Cerebellar nuclear complex (tissue), 1 donor: ENCODE data around the gene PDE4DIP.
"Not testable (repeated sequence)": the region's sequence is repeated elsewhere in the genome, so short reads cannot be mapped to it uniquely, and the experiment has no call there.

ENCODE experiments used
- DNase-seq, 2 experiments: peaks; one replicate each; lab custom pipeline; 2025; lab: John Stamatoyannopoulos, UW

PDE4DIP gene

DNA sequence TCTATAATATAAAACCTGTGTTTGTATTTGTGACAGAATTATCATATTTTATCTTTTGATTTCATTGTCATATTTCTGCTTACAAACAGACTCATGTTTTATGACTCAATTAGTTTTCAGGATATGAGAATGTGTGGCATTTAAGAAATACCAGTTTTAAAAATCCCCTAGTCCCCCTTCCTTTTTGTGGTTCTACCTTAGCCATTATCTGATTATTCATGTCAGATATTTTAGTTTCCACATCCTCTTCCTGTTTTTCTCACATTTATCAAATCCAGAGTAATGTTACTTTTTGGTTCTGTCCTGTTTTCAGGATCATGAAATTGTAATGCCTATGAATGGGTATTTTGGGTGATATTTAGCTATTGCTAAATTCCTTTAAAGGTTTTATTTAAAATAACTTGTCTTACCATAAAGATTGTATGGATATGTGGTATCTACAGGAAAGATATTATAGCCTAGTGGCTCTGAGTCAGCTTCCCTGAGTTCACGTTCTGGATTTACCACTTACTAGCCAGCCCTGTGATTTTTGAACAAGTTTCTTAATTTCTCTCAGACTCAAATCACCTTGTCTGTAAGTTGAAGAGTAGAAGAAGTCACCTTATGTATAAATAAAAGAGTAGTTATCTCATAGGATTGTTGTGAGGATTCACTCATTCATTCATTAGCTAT lies 131.8 kb downstream of the PDE4DIP start:
- not testable (repeated sequence) for DNase-seq

DNA sequence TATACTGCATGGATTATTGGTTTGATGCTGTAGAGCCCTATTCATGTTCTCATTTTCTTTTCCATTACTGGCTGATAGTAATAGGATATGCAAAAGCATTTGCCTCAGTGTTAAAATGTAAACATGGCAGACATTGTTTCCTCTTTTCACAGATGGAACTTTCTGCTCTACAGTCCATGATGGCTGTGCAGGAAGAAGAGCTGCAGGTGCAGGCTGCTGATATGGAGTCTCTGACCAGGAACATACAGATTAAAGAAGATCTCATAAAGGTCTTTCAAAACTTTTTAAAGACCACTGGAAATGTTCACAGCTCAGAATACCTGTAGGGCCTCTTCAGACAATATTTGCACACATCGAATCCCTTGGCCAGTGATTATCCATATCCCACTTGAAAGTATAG lies 133.6 kb downstream of the PDE4DIP start:
- DNase-seq = not testable (repeated sequence)

DNA sequence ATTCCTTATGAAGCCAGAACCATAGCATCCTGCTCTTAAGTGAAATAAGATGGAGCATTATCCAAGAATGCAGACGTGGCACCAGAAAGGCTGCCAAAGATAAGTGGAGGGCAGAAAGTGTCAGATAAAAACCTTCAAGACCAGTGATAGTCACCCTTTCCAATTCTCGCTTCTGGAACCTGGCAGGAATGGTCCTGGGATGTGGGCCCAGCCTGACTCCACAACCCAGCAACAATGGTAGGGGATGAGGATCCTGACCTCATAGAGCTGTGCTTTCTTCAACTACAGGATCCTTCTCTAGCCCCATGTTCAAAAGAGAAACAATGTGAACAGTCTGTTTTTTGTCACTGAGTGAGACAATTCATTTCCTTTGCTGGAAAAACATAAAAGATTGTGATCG lies 145.2 kb downstream of the PDE4DIP start:
- not testable (repeated sequence) for DNase-seq

DNA sequence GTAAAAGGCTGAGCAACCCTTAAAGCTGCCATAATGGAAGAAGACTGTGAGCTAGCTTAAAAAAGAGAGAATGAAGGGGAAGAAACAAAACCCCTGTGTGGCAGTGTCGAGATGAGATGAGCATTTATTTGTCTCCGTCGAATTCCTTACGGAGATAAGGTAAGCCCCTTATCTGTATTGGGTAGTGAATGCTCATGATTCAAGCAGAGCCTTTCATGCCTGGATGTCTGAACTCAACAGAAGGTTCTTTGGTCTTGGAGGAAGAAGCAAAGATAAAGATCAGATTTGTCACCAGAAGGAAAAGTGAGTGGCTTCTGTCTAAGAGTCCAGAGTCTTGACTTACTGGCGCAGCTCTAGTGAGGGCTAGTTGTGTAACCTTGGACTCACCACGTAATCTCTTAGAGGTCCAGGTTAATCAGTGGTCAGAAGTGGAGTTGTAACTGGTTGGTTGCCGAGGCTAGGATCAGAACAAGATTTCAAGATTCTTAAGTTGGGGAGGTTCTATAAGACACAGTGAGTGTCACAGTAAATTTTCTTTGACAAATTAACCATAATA lies 146.1 kb downstream of the PDE4DIP start:
- DNase-seq = not testable (repeated sequence)

GRCh38 chr1:148991818-148992217 lies 147.6 kb downstream of the PDE4DIP start:
- not testable (repeated sequence) for DNase-seq

- not testable (repeated sequence) for DNase-seq
Observed at GRCh38 chr1:148992364-148992763, 148.1 kb downstream of the PDE4DIP start.

DNA sequence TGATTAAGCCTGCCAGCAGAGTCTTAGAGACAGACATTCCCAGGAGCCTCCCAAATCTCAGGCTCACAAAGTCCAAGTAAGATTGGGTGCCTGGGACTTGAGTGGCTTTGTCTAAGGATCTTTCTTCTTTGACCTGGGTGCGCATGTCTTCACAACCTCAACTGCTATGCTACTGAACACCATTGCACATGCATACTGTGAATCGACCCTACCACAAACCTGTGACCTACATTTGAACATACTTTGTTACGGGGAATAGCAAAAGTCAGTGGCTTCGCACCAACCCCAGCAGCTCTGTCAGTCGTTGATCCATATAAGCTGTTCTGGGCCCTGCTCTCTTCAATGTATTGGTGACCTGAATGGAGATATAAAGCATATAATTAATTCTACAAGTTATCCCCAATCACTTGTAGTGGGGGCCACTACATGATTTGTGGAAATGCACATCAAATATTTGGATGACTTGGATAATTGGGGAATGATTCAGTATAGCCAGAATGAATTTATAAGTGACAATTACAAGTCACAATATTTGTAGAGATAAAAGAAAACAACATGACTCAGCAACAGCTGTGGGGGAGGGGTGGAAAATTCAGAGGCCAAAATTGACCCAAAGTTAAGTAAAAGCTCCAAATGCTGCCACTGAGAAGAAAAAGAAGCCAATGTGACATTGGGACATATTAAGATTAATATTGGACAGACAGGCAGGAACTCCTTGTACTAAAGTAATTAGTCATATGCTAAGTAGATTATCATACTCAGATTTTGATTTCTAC lies 152.4 kb downstream of the PDE4DIP start:
- not testable (repeated sequence) for DNase-seq

- DNase-seq = not testable (repeated sequence)
Observed at GRCh38 chr1:148997405-148997804, 153.2 kb downstream of the PDE4DIP start.

DNA sequence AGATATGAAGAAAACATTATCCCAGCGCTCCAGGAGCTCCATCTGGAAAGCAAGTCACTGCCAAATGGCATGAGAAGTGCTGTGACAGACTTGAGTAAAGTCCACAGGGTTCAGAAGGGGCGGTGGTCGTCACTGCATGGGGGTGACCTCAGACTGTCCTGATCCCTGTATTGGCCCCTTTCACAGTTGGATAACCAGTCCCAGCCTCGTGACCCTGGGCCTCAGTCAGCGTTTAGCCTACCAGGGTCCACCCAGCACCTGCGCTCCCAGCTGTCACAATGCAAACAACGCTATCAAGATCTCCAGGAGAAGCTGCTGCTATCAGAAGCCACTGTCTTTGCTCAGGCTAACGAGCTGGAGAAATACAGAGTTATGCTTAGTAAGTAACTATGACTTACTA lies 158.4 kb downstream of the PDE4DIP start:
- DNase-seq = not testable (repeated sequence)

DNA sequence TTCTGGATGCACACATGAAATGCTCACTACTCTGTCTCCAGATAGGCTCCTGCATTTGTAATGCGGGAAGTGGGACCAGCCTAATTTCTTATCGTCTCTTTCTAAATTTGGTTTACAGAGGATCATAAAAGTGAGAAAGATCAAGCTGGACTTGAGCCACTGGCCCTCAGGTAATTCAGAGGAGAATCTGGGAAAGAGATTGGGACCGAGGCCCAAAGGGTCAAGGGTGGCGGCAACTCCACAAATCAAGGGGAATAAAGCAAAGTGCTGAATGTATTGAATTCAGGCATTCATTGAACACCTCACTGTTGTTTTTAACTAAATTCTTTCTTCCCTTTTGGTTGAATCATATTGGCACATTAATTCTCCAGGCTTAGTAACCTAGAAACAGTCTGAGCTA lies 164.1 kb downstream of the PDE4DIP start:
- DNase-seq = not testable (repeated sequence)

DNA sequence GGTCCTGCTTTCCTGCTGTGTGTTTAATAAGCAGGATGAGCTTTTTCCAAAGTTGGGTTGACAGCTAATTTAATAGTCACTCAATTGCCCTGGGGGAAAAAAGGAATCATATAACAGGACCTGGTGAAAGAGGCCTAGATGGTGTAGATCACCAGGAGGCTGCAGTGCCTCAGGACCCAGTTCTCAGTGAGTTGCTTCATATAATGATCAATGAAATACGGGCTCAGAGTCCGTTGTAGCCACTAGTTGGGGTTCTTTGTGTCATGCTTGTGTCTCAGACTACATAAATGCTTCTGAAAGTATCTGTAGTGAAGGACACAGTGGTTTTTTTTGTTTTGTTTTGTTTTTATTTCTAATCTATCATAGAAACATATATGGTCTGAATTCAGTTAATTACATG lies 164.5 kb downstream of the PDE4DIP start:
- DNase-seq = not testable (repeated sequence)

DNA sequence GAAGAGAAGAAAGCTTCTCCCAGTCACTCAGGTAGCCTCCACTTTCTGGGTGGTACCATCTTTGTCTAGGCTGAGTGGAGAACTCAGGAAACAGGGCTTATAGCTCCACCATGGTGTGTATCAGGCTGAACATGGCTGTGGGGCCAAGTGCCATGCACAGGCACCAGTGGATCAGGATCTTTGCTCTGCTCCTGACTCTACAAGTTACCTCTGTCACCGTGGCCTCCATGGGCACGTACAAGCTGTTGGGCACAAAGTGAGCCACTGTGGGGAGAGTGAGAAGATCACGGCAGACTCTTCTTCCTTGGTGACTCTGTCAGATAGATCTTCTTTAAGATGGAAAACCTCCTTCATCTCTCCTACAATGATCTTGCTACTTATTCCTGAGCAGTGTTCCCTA lies 165.5 kb downstream of the PDE4DIP start:
- DNase-seq = not testable (repeated sequence)

GRCh38 chr1:149012599-149012998 lies 168.4 kb downstream of the PDE4DIP start:
- DNase-seq = not testable (repeated sequence)

DNA sequence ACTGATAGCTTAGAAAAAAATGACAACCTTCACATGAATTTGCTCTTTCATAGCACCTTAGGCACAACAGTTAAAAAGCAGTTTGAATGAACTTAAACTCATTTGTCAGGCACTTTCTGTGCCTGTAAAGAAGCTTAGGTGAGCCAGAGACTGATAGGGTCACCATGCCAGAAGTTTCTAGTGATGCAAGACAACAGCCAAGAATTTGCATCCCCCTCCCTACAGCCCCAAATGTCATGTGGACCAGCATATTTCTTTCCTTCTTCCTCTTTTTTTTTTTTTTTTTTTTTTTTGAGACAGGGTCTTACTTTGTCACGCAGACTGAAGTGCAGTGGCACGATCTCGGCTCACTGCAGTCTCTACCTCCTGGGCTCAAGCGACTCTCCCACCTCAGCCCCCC lies 169.3 kb downstream of the PDE4DIP start:
- not testable (repeated sequence) for DNase-seq

DNA sequence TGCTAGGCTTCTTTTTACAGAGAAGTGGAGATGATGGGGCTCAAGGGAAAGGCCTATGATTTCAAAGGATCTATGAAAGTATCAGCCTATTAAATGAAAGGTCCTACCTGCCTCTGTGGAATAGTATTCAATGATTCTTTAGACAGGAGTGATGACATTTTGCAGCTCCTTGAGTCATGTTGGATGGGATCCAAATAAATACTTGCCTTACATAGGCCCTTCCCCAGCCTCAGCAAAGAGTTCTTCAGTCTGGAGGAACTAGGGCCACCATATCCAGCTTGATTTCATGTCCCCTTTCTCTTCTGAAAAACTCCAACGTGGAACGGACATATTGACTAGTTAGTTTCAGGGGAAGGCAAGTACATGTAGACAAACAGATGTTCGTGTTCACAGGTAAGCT lies 171.3 kb downstream of the PDE4DIP start:
- not testable (repeated sequence) for DNase-seq

- DNase-seq = not testable (repeated sequence)
Observed at GRCh38 chr1:149016626-149017025, 172.4 kb downstream of the PDE4DIP start.

DNA sequence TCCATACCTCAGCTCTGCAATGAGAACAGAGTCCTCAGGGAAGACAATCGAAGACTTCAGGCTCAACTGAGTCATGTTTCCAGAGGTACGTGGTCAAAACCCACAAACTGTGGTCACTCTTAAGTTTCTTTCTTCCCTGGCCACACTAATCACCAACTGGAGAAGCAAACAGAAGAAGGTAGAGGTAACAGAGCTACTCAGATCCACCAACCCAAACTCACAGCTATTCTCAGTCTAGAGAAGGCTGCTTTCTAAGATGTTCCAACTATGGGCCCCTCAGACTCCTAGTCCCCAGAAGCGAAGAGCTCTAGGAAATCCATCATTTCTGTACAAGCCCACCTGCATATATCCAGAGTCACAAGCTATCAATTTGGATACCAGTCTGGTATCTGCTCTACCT lies 174.3 kb downstream of the PDE4DIP start:
- DNase-seq = not testable (repeated sequence)

GRCh38 chr1:149024327-149024726 lies 180.1 kb downstream of the PDE4DIP start:
- not testable (repeated sequence) for DNase-seq

GRCh38 chr1:149033916-149034315 lies 189.7 kb downstream of the PDE4DIP start:
- not testable (repeated sequence) for DNase-seq

DNA sequence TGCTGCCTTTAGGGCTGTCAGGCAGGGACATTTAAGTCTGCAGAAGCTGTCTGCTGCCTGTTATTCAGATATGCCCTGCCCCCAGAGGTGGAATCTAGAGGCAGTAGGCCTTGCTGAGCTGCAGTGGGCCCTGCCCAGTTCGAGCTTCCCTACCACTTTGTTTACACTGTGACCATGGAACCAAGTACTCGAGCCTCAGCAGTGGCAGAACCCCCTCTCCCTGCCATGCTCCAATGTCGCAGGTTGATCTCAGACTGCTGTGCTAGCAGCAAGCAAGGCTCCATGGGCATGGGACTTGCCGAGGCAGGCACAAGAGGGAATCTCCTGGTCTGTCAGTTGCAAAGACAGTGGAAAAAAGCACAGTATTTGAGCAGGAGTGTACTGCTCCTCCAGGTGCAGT lies 198.8 kb downstream of the PDE4DIP start:
- not testable (repeated sequence) for DNase-seq

DNA sequence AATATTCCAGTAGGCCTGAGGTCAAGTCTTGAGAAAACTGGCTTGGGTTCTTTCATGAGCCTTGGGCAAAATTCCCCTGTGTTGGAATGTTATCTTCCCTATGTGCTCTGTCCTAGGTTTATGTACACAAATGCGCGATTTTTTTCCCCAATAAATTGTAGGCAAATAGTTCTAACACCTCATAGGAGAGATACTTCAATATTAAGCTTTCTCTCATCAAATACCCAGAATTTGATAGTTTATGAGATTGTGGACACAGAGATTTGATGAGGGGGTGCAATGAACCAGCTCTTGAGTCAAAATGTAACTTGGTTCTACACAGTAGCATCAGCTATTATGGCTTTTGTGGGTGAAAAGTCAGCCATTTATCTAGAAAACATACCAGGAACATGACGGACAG lies 220.4 kb downstream of the PDE4DIP start:
- not testable (repeated sequence) for DNase-seq

GRCh38 chr1:149075505-149076127 lies 231.4 kb downstream of the PDE4DIP start:
- not testable (repeated sequence) for DNase-seq
